GM18508 (cell line): Measurements from ENCODE around the gene PFN4.
A peak's percentile ranks its signal among the peaks of the same experiment; 100 is the strongest.
"Not testable (repeated sequence)": the region's sequence is repeated elsewhere in the genome, so short reads cannot be mapped to it uniquely, and the experiment has no call there.

ENCODE experiments used
- ATAC-seq: cut with Tn5 transposase; IDR thresholded peaks from one replicate; pipeline ENCODE4 v1.9.1; 2021; ENCODE audit warnings: moderate number of reproducible peaks; ENCODE audit not compliant: insufficient read depth, unreplicated experiment

PFN4 gene

GRCh38 chr2:24123195-24123921, at the start of gene PFN4, which contains the start of gene FAM228B:
Gene PFN4, minus strand, starts transcription at chr2:24123334. Its CDS starts 799 bp downstream, at chr2:24122535.
Gene FAM228B, plus strand, starts transcription at chr2:24123469. Its CDS starts 893 bp downstream, at chr2:24124362.
- ATAC-seq, result peak; percentile 40

- ATAC-seq, result no peak
These were observed 45.9 kb upstream of the PFN4 start for GRCh38 chr2:24169023-24169422.

- ATAC-seq, result no peak
These were observed 41.4 kb upstream of the PFN4 start for GRCh38 chr2:24164416-24164973.

GRCh38 chr2:24163601-24164000, 40.5 kb upstream of the PFN4 start:
- no peak for ATAC-seq

GRCh38 chr2:24163186-24163585, 40.1 kb upstream of the PFN4 start:
- ATAC-seq, result no peak

GRCh38 chr2:24162494-24162893, 39.4 kb upstream of the PFN4 start:
- ATAC-seq, result no peak

- ATAC-seq, result no peak
These were observed 37.6 kb upstream of the PFN4 start for GRCh38 chr2:24160761-24161160.

- no peak for ATAC-seq
These were observed 36.6 kb upstream of the PFN4 start for GRCh38 chr2:24159708-24160107.

- no peak for ATAC-seq
These were observed 35.0 kb upstream of the PFN4 start for GRCh38 chr2:24158131-24158530.

GRCh38 chr2:24153478-24153877, 30.3 kb upstream of the PFN4 start:
- no peak for ATAC-seq

- ATAC-seq, result no peak
These were observed 29.5 kb upstream of the PFN4 start for GRCh38 chr2:24152413-24153197.

GRCh38 chr2:24147364-24147763, 24.2 kb upstream of the PFN4 start:
- no peak for ATAC-seq

GRCh38 chr2:24140305-24140704, 17.2 kb upstream of the PFN4 start:
- ATAC-seq, result not testable (repeated sequence)

- ATAC-seq, result no peak
These were observed 9.4 kb upstream of the PFN4 start for GRCh38 chr2:24132543-24132942.

GRCh38 chr2:24125956-24126355, 2.8 kb upstream of the PFN4 start:
- no peak for ATAC-seq

- ATAC-seq, result no peak
These were observed 917 bp upstream of the PFN4 start for GRCh38 chr2:24123922-24124580.

- ATAC-seq, result no peak
These were observed 554 bp downstream of the PFN4 start for GRCh38 chr2:24122366-24123194.

GRCh38 chr2:24121469-24121868, 1.7 kb downstream of the PFN4 start:
- ATAC-seq, result no peak

GRCh38 chr2:24121066-24121465, 2.1 kb downstream of the PFN4 start:
- ATAC-seq, result no peak

GRCh38 chr2:24117902-24118301, 5.2 kb downstream of the PFN4 start:
- ATAC-seq, result no peak
